RWPE2 (cell line): ENCODE measurements around the gene TSTD1.
A peak's percentile ranks its signal among the peaks of the same experiment; 100 is the strongest.

Experiments used
- ATAC-seq: fragments of 200-7000 bp; cut with Tn5 transposase; 3 replicates; pipeline ENCODE4 v1.9.1; 2021; ENCODE audit warnings: low read depth
- DNase-seq: peaks from one replicate; pipeline ENCODE4 v3.0.0-alpha.2; 2020; ENCODE audit warnings: low spot score
- H3K27ac ChIP-seq: fragments of 450-650 bp; 2 replicates; pipeline ENCODE4 v1.5.1; 2017; ENCODE audit warnings: mild to moderate bottlenecking; ENCODE audit not compliant: poor library complexity, severe bottlenecking
- H3K27me3 ChIP-seq: fragments of 250-450 bp; sonication (Bioruptor Pico); 2 replicates; pipeline ENCODE4 v1.5.1; 2021; ENCODE audit warnings: mild to moderate bottlenecking, moderate library complexity; ENCODE audit not compliant: insufficient read depth, poor library complexity, severe bottlenecking
- H3K36me3 ChIP-seq: fragments of 250-450 bp; sonication (Bioruptor Pico); 2 replicates; pipeline ENCODE4 v1.5.1; 2020; ENCODE audit warnings: low read depth, mild to moderate bottlenecking, moderate library complexity
- H3K4me1 ChIP-seq: fragments of 250-450 bp; sonication (Bioruptor Pico); 2 replicates; pipeline ENCODE4 v1.5.1; 2021; ENCODE audit warnings: mild to moderate bottlenecking, moderate library complexity; ENCODE audit not compliant: insufficient read depth, poor library complexity, severe bottlenecking
- H3K4me3 ChIP-seq: fragments of 250-450 bp; sonication (Bioruptor Pico); 2 replicates; pipeline ENCODE4 v1.5.1; 2021; ENCODE audit warnings: mild to moderate bottlenecking, moderate library complexity; ENCODE audit not compliant: severe bottlenecking
- H3K9me3 ChIP-seq: fragments of 250-450 bp; sonication (Bioruptor Pico); 2 replicates; pipeline ENCODE4 v1.5.1; 2021; ENCODE audit warnings: mild to moderate bottlenecking, moderate library complexity; ENCODE audit not compliant: severe bottlenecking
- TF ChIP-seq, protein P1 (sequence below): fragments of 450-650 bp; IDR thresholded peaks from one replicate; pipeline ENCODE4 v1.5.1; 2017; ENCODE audit warnings: mild to moderate bottlenecking, moderate library complexity; ENCODE audit not compliant: poor library complexity, severe bottlenecking

Gene TSTD1

DNA sequence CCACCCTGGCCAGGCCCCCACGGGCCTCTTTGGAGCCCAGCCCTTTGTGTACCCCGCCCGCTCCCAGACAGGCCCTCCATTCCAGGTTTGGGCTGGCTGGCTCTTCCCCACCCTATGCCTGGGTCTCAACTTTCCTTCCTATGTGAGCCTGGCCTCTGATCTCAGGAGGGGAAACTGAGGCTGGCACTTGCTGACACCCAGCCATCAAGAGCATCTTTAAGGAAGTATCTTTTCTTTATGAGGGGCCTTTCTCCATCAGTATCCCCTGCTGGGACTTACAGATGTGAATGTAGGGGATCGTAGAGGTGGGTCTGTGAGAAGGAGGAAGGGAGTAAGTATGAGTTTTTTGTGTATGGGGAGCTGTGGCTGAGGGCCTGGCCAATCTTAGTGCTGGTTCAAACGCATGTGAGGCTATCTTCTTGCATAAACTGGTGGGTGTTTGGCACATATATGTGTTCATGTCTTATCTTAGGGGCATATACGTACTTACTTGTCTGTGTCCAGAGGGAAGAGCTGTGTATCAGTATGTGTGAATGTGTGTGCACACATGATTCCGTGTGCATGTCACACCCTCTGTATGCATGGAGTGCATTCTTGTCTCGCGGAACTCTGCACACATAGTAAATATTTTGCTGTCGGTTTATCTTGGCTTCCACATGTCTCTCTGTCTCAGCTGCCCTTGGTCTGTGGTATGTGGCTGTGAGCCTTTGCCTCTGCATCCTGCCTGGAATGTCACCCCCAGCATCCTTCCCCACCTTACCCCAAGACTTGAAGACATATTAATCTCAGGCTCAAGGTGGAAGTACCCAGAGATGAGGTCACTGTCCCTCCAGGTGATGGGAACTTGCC lies 45.2 kb upstream of the TSTD1 start:
- peaks cover 46% of the 10 kb centered on the region for H3K4me1 ChIP-seq
- H3K9me3 ChIP-seq = no peaks in the 10 kb centered on the region
- no peaks in the 10 kb centered on the region for H3K27me3 ChIP-seq
- TF ChIP-seq, protein P1, sequence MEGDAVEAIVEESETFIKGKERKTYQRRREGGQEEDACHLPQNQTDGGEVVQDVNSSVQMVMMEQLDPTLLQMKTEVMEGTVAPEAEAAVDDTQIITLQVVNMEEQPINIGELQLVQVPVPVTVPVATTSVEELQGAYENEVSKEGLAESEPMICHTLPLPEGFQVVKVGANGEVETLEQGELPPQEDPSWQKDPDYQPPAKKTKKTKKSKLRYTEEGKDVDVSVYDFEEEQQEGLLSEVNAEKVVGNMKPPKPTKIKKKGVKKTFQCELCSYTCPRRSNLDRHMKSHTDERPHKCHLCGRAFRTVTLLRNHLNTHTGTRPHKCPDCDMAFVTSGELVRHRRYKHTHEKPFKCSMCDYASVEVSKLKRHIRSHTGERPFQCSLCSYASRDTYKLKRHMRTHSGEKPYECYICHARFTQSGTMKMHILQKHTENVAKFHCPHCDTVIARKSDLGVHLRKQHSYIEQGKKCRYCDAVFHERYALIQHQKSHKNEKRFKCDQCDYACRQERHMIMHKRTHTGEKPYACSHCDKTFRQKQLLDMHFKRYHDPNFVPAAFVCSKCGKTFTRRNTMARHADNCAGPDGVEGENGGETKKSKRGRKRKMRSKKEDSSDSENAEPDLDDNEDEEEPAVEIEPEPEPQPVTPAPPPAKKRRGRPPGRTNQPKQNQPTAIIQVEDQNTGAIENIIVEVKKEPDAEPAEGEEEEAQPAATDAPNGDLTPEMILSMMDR = no peak
- no peaks in the 10 kb centered on the region for H3K36me3 ChIP-seq
- DNase-seq = no peak
- ATAC-seq = no peak
- H3K4me3 ChIP-seq = no peak overlapping the region
- peak overlapping the region; percentile 69 for H3K27ac ChIP-seq

DNA sequence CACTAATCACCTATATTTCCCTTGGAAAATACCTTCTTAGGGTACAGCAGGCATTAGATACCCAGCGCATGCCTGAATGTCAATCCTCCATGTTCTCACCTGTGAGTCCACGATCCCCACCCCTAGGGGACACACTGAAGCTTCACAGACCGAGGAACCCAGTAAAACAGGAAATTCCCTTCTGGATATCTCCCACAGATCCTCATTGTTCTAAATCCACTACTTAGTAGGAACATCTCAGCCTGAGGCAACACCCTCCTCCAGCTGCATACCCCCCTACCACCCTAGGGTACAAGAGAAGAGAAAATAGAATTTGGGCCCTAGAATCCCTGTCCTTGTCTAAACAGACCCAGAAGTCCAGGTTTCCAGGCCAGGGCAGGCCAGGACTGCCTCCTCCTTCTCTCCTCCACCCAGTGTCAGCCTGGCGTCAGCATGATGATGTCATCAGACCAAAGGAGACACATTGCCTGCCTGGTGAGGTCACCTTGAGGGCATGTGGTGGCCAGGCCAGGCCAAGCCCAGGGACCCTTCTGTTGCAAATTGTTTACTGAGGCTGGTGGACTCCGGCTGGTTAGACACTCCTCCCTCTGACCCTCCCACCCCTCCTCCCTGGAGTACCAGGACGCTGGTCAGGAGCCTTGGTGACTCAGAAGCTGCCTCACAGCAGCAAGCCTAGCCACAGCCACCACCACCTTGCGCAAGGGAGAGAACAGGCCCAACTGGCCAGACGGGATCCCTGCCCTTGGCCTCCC lies 44.4 kb upstream of the TSTD1 start:
- H3K27ac ChIP-seq = peak overlapping the region; percentile 69
- DNase-seq = peak; percentile 98
- no peaks in the 10 kb centered on the region for H3K36me3 ChIP-seq
- no peak overlapping the region for H3K4me3 ChIP-seq
- peak; percentile 92 for ATAC-seq
- no peaks in the 10 kb centered on the region for H3K9me3 ChIP-seq
- TF ChIP-seq, protein P1 = no peak
- H3K4me1 ChIP-seq = peaks cover 38% of the 10 kb centered on the region
- H3K27me3 ChIP-seq = no peaks in the 10 kb centered on the region

DNA sequence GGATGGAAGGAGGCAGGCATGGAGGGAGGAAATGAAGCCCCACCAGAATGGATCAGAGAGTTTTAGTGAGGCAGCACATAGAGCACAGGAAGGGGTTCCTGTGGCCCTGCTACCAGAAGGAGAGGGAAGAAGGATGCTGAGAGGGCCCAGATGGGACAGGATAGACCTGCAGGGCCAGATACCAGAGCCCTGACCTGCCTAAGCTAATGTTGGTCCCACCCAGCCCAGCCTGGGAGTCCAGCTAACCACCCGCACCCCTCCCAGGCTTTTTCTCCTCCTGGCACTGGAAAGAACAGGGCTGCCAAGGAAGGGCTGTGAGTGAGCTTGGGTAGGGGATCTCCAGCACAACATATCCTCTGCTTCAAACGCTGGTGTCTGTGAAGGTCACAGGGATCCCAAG lies 43.7 kb upstream of the TSTD1 start:
- no peaks in the 10 kb centered on the region for H3K27me3 ChIP-seq
- DNase-seq (no peak), ATAC-seq (no peak)
- H3K36me3 ChIP-seq = no peaks in the 10 kb centered on the region
- H3K4me3 ChIP-seq = no peak overlapping the region
- peaks cover 37% of the 10 kb centered on the region for H3K4me1 ChIP-seq
- TF ChIP-seq, protein P1 = no peak
- H3K27ac ChIP-seq = peak overlapping the region; percentile 69
- no peaks in the 10 kb centered on the region for H3K9me3 ChIP-seq

DNA sequence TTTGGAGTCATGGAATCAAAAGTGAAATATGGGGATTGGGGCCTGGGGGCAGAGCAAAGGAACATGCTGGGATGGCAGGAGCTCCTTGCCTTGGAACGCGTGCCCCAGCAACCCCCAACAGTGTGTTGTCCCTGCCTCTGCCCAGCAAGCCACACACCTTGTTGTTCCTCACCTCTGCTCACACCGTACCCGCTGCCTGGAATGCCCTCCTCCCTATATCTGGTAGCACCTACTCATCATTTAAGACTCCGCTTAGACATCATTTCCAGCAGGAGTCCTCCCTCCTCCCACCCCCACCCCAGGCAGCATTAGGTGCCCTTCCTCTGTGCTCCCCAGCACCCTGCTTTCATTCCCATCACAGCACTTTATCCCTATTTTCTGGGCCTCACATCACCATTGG lies 42.8 kb upstream of the TSTD1 start:
- no peak overlapping the region for H3K4me3 ChIP-seq
- H3K4me1 ChIP-seq = peaks cover 38% of the 10 kb centered on the region
- no peaks in the 10 kb centered on the region for H3K9me3 ChIP-seq
- no peaks in the 10 kb centered on the region for H3K36me3 ChIP-seq
- ATAC-seq (no peak), DNase-seq (no peak)
- H3K27ac ChIP-seq = peak overlapping the region; percentile 20
- H3K27me3 ChIP-seq = no peaks in the 10 kb centered on the region
- TF ChIP-seq, protein P1 = no peak
